Stimulated activated CD4-positive, alpha-beta T cell treated with anti-CD3 and anti-CD28 coated beads, Interleukin-4, amount 100 ng/mL, for 48 hours (primary cell): Measurements from ENCODE around the gene WHRN.

ENCODE experiments used
- DNase-seq, 2 donors: peaks; one replicate each; pipeline ENCODE4 v3.0.0-alpha.2; 2020; ENCODE audit warnings: low read depth in 2 of 2

WHRN gene

DNA sequence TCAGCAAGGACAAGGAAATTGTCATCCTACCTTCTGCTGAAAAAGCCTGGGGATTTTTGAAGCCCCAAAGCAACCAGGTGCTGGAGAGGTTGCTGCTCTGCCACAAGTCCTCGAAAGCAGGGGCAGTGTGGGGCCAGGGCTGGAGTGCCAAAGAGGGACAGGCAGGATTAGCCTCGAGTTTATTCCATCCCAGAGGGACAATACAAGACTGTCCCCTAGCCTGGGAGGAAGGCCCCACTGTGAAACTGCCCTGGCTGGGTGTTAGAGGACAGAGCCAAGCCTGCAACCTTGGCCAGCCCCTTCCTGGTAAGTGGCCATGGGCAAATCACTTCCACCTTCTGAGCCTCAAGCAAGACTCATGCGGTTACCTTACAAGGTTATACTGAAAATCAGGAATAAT is 55.1 kb downstream of the WHRN start:
- no peak for DNase-seq

DNA sequence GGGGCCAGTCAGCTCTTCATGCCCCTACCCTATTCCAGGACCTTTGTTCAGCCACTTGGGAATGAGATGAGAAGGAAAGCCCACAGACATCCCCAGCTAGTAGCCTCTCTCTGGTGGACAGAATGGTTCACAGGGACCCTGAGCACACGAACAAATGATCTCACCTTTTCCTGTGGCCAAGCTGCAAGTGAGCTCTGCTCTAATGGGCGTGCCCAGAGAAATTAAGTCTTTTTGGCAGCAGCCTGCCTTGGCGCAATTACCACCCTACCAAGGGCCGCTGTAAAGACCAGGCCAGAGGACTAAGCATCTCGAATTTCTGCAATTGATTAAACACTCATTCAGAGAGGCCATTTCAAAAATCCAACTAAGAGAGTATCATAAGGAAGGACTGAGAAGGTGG is 56.0 kb downstream of the WHRN start:
- no peak for DNase-seq

DNA sequence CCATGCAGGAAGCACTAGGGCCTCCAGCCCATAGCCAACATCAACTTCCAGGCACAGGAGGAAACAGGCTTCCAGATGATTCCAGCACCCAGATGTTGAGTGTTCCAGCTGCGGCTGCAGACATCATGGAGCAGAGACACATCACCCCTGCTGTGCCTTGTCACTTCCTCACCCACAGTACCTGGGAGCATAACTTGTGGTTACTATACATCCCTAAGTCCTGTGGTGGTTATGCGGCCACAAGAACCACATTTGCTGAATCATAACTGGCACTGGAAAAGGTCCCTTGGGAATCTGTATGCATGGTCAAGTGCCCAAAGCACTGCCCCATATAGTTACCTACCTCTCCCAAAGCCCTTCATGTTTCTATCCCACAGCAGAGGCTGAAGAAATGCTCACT is 56.6 kb downstream of the WHRN start:
- no peak for DNase-seq

DNA sequence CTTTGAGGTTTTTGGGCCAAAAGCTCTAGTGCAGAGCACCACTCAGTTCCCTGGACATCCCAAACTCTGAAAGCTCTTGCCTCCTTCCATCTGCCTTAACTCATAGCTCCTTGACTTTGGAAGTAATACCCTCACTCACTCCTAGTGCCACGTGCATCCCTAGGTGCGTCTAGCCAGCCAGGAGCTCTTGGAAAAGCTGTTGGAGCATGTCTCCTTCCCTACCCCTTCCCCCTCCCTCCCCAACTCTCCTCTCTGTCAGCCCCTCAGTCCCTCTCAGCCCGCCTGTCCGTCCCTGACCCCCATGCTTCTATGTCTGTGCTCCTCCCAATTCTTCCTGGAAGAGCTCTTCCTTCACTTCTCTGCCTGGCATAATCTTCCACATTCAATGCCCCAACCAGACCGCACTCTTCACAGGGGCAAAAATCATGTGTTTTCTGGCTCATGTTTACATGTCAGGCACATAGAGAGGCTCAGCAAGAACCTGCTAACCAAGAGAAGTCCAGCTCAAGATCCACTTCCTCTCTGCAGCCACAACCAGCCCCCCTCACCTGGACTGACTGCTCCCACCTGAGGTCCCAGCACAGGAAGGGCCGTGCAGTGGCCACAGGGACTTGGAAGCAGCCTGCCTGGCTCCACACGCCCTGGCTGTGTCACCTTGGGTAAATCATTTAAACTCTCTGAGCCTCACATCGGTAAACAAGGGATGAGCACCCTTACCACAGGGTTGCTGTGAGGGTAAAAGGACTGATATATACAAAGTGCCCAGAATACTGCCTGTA is 58.4 kb downstream of the WHRN start:
- DNase-seq: no peak

DNA sequence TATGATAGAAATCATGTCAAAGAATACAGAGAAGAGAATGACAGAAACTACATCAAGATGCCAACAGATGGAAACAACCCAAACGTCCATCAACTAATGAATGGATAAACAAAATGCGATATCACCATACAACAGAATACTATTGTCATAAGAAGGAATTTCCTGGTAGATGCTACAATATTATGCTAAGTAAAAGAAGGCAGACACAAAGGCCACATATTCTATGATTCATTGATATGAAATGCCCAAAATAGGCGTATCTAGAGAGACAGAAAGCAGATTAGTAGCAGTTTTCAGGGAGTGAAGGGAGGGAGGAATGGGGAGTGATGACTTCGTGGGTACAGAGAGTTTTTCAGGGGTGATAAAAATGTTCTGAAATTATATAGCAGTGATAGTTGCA is 59.2 kb downstream of the WHRN start:
- DNase-seq: no peak

DNA sequence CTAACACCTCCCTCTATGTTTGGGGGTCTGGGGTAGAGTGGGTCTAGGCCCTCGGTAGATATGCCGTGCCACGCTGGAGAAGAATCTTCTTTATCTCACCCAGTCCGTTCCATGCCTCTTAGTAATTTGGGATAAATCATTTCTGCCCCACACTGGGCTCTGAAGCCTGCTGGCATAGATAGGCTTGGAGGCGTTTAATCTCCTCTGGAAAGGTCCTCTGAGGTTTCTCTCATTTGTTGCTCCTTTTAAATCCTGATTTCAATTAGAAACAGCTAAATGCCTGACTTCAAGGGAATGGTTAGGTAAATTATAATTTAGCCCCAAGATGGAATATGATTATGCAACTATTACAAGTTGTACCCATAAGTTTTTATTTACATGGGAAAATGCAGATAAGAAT is 59.7 kb downstream of the WHRN start:
- no peak for DNase-seq

DNA sequence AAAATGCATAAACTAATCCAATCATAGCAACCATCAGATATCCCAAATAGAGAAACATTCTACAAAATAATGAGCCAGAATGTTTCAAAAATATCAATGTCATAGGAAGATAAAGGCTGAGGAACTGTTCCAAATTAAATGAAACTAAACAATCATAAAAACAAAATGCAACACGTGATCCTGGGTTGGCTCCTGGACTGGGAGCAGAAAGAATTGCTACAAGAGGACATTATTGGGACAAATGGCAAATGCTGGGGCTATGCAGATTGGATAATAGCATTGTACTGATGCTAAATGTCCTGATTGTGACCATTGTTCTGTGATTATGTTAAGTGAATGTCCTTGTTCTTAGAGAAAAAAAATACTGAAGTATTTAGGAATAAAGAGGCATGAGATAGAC is 63.3 kb downstream of the WHRN start:
- no peak for DNase-seq

DNA sequence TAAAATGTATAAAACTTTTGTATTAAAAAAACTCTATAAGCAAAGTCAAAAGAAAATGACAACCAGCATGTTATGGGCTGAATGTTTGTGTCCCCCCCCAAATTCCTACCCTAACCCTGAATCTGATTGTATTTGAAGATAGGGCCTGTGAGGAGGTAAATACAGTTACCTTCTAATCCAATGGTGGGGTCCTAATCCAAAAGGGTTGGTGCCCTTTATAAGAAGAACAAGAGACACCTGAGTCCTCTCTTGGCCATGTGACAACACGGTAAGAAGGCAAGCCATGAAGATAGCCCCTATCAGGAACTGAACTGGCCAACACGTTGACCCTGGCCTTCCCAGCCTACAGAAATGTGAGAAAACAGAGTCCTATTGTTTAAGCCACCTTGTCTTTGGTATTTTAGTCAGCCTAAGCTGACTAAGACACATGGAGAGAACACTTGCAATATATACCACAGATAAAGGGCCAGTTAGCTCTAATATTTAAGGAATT is 67.8 kb downstream of the WHRN start:
- no peak for DNase-seq

DNA sequence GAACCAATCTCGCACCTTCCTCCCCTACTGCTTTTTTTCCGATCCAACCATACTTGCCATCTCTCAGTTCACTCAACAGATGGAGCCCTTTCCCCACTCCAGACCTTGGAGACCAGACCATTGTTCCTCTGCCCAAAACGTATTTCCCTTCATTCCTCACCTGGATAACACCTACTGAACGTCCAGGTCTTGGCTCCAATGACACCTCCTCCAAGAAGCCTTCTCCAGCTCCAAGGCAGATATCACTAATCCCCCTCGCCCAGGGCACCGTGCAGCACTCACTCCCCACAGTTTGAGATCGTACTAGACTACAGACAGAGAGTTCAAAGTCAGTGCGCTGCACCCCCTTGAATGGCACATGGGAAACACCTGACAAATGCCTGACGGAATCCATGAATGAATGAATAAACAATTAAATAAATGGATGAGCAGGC is 70.4 kb downstream of the WHRN start:
- DNase-seq: no peak

DNA sequence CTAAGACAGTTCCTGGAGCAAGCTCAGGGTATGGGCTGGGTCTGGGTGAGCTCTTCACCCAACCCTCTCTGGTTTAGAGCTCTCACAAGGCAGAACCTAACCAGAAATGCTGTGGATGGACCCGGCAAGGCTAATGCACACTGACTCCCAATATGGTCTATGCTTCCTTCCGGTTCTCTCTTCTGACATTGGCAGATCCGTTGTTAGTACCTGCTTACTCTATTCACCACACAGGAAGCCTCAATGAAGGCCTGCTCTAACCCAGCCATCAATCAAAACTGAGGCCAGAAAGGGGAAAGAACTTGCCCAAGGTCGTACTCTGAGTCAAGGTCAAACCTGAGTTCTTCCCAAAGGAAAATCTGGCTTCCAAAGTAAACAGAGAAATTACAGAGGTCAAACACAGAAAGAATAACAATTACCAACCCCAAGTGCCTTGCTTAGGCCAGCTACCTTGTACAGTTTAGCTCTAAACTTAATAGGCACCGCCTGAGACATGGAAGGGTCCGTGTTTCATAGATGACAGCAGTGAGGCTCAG is 71.5 kb downstream of the WHRN start:
- no peak for DNase-seq

DNA sequence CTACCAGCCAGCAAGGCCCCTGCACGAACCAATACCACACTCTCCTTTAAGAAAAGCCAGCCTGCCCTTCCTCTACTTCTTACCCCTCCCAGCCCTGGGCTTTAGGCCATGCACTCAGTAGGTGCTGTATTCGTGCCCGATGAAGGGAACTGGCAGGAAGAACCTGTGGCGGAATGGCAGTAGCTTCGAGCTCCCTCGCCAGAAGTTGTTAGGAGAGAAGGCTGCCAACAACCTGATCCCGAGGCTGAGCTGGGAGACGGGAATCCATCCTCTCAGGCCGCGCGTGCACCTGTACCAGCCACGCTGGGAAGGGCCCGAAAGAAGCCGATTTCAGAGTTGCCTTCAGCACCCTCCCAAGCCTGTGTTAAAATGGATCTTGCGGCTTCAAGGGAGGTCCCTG is 72.2 kb downstream of the WHRN start:
- no peak for DNase-seq

DNA sequence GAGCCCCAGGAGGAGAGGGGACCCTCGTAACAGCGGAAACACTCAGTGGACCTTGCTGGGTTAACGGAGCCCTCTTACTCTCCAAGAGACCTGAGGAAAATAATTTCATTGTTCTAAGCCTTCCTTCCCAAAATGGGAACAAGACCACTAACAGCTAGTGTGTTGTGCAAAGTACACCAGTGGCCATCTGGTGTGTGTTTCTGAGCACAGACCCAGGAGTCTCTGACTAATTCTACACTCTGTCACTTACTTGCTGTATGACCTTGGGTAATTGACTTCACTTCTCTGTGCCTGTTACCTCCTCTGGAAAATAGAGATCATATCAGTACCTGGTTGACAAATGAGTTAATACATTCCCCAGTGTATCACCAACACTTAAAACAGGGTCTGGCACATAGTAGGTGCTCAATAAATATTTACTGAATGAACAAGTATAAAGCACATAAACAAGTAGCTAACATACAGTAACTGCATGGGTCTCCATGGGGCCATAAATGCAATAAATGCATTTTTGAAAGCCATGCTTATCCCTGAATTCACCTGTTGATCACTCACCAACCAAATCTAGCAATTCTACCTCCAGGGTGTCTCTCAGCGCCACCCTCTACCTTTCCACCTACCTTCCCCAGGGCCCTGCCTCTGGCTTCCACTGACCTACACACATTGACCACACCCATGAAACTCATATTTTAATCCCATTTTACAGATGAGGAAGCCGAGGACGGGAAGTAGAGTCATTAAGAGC is 72.8 kb downstream of the WHRN start:
- no peak for DNase-seq

DNA sequence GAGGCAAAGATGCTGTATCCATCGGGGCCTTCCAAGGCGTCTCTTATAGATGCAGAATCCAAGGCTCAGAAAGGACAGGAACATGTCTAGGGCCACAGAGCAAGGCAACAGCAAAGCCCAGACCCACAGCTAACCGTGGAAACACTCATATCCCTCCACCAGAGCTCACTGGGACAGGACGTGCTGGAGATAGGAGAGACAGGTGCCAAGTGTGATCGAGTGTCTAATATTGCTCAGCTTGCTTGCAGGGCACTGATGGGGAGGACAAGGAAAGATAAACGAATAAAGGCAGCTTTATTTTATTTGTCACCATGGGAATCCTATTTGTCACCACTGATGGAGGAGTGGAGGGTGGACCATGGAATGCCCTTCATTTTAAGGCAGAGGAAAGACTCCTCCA is 73.5 kb downstream of the WHRN start:
- no peak for DNase-seq

DNA sequence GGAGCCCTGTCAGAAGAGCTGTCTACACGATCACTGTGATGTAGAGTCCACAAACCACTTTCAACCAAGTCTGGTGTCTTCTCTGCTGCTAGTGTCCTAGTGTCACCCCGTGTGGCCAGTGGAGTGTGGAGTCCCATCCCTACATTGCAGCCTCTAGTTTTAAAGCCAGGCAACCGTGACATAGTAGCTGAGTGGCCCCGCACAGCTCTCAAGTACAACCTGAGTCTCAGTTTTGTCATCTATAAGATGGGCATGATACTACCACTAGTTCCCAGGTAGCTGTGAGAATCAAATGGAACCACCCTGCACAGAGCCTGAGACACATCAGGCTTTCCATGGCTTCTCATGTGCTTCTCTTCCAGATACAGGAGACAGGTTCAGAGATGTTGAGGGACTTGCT is 74.3 kb downstream of the WHRN start:
- DNase-seq: no peak

DNA sequence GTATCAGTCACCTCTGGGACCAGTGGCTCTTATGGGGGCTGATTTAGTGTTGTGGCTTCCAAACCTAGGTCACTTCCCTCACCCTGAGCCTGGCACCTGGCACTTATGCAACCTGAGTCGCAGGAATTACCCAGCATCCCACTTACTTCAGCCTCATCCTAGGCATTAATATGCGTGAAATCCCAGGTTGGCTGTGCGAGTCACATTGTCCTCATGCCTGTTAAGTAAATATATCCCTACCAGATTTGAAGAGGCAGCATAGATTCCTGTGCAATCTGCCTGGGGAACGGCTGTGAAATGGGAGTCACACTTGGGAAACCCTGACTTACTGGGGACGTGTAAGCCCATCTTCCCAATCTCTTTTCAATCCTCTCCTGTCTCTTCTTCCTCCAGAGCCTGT is 74.8 kb downstream of the WHRN start:
- DNase-seq: no peak

DNA sequence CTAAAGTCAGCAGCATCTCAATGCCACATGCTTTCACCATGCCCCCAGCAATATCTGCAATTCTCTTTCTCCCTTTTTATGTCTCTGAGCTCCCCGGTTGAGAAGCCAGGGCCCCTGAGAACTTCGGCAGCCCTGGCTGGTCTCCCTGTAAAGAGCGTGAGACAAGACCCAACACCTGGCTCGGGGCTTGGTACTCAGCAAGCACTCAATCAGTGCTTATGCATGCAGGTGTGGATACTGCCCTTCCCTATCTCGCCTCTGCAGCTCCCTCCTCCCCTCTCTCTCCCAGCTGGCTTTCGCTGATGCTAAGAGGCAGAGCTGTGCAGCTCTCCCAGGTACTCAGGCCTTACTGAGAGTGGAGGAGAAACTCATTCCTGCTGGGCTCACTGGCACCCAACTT is 75.8 kb downstream of the WHRN start:
- DNase-seq: no peak

DNA sequence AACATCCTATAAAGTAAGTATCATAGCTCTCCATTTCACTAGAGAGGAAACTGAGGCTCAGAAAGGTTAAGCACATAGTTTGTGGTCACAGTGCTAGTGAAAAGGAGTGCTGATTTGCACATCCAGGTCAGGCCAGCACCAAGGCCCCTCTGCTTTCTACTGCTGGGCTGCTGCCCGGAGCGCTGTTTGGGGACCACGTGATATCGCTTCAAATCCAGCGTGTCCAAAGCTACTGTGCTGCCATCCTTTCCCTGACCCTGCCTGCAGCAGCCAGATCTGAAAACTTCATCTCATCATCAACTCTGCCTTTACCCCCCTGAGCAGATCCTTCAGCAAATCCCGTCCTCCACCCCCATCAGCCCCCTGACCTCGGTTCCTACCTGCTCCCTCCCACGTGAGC is 76.8 kb downstream of the WHRN start:
- no peak for DNase-seq

DNA sequence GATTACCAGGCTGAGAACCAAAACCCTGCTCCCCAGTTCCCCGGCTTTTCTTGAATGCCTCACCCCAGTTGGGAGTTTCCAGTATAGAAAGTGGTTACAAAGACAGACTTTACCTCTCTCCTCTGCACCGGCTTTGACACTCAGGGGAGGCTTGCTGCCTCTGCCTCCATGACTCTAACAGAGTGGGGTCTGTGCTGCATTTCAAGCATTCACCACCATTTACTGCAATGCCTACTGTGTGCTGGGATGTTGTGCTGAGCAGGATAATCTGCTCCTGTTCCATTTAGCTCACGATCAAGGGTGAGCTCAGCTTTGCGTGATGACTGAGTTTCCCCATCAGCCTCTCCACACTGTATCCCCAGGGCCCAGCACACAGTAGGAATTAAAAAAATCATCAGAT is 77.6 kb downstream of the WHRN start:
- no peak for DNase-seq

DNA sequence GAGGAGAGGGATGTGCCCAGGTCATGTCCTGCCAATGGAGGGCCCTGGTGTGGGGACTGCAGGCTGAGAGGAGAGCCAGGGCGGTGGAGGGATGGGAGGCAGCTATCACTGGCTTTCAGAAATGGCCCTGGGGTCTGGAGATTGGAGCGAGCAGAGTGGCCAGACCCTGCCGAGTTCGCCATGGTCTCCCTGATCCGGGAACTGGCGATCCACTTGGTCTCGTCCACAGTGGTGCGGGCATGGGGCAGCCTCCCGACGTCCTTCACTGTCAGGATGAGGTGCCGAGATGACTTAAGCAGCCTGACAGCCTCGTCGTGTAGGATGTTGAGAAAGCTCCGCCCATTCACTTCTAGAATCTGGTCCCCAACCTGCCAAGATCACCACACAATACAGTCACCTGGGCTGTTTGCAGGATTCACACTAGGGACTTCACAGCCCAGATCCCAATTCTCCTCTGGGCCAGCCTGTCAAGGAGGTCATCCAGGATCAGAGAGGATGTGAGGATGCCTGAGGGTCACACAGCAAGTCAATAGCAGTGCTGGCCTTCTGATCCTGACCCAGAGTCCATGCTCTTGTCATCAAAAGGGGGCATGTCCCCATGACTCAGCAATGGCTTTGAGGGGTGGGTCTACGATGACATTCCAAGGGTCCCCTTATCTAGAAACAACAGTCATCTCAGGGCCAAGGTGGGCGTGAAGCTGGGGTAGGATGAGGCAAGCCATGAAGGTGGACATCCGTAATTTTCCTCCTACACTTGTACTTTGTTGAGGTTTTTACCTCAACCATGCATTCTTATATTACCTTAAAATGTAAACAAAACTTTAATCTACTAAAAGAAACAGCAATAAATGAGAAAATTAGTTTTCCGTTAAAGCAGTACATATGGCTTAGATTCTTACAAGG is 79.0 kb downstream of the WHRN start:
- no peak for DNase-seq

DNA sequence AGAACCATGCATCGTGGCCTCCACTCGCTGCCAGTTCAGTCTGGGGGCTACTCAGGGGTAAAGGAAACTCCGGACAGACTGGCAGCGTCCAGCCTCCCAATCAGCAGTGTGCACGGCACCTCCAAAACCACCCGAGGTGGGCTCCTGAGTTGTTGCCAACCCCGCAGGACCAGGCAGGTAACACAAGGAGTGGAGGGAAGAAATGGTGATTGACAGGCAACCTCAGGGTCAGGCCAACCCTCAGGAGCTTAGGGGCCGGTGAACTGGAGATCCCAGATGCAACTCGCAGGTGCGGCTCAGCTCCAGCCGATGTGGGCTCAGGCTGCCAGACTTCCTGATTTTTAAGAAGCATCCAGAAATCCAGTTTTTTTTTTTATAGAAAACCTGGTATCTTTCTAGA is 80.1 kb downstream of the WHRN start:
- DNase-seq: no peak

DNA sequence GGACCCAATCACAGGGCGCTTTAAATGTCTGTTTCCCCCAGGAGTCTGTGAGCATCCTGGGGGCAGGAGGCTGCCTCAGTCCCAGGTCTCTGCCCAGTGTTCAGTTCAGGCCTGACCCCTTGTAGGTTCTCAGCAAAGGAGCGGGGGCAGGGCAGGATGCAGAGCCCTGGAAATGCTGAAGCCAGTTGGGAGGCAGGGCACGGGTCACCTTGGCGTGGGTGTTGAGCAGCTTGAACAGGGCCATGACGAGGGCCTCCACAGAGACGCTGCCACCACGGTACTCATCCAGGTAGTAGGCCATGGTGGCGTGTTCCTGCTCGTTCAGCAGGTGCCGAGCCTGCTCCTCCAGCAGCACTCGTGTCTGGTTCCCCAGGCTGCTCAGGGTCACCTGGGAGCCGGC is 81.1 kb downstream of the WHRN start:
- no peak for DNase-seq

DNA sequence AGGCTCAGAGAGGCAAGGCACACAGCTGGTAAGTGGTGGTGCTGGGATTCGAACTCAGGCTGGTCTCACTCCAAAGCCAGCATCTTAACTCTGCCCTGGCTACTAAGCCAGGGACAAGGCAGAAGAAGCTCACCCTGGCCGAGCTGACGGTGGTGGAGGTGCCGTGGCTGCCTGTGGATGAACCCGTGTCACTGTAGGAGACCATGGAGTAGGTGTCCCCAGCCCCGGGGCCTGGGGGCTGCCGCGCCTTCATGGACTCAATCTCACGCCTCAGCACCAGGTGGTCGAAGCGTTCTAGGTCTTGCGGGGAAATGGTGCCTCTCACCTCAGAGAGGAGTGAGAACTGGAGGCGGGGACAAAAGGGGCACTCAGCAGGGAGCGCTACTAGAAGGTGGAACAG is 82.1 kb downstream of the WHRN start:
- no peak for DNase-seq
